ENCODE data around the gene SNRPF.

SNRPF gene

GRCh38 chr12:95859947-95860850 lies 1.4 kb downstream of the SNRPF start:
- no peak for DNase-seq

DNA sequence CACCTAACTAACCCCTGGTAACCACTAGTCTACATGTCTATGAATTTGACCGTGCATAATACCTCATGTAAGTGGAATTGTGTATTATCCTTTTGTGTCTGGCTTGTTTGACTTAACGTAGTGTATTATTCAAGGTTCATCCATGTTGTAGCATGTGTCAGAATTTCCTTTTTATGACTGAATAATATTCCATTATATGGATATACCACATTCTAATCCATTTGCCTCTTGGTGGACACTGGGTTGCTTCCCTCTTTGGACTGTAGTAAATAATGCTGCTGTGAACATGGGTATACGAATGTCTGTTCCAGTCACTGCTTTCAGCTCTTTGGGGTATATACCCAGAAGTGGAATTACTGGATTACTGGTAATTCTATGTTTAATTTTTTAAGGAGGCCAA lies 3.3 kb downstream of the SNRPF start:
- DNase-seq: no peak

DNA sequence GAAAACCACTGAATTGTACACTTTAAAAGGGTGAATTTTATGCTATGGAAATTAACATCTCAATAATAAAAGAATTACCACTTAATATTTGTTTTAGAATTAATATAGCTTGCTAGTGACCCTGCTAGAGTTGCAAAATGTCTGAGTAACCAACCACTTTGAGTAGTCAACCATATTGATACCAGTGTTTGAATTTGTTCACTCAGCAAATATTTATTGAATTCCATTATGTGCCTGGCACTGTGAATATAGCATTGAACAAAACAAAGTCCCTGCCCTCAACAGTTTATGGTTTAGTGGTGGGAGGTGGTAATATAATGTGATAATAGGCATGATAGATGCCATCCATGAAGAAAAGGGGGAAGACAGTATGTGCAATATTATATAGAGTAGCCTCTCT lies 4.6 kb downstream of the SNRPF start:
- no peak for DNase-seq

DNA sequence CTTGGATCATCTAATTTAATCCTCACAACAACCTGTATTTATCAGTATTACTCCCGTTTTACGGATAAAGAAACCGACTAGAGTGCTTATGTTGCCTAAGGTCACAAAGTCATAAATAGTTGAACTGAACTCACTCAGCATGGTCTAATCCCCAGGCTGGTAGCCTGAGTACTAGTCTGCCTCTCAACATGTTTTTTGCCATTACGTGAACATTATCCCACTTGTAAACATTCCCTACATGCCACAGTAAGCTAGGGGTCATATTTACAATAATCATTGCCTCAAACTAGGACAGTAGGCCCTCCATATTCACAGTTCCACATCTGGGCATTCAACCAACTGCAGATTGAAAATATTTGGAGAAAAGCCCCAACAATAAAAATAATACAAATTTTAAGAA lies 12.1 kb downstream of the SNRPF start:
- no peak for DNase-seq

DNA sequence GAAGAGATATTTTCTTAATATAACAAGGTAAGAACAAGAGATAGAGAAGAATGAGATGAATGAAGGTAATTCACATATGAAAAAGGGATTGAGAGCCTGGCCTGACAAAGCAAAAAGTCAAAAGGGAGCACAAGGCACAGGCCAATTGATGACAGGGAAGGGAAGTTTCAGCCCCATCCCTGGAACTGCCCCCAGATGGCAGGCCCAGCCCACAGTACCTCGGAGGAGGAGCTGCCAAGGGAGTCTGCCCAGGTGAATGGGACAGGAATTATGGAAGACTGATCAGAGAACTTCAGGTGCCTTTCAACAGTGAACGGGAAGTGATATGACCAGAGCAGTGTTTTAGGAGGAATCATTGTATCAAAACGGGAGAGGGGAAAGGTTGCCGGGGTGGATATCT lies 15.7 kb downstream of the SNRPF start:
- no peak for DNase-seq

DNA sequence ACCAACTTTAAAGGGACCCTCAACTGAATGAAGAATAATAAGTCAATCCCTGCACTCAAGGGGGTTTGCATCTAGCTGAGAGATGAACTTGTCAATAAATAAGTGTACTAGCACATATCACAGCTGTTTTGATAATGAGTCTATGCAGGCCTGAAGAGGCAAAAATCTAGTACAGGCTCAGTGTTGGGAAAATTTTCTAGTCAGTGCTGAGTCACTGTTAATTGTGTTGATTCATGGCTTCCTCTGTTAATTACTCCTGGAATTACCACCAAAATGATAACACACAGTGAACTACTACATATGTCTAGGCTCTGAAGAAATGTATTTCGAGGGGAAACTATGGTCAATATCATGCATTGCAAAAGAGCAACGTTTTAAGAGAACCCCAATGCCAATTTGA lies 18.9 kb downstream of the SNRPF start:
- DNase-seq: no peak

- no peak for DNase-seq
Observed at GRCh38 chr12:95880895-95881294, 22.1 kb downstream of the SNRPF start.

GRCh38 chr12:95881331-95881955 lies 22.7 kb downstream of the SNRPF start:
- no peak for DNase-seq

GRCh38 chr12:95882080-95882479 lies 23.3 kb downstream of the SNRPF start:
- no peak for DNase-seq

GRCh38 chr12:95882873-95883272 lies 24.1 kb downstream of the SNRPF start:
- DNase-seq: no peak

- no peak for DNase-seq
Observed at GRCh38 chr12:95884998-95885397, 26.2 kb downstream of the SNRPF start.

- no peak for DNase-seq
Observed at GRCh38 chr12:95887311-95887710, 28.6 kb downstream of the SNRPF start.

- DNase-seq: no peak
Observed at GRCh38 chr12:95890958-95891357, 32.2 kb downstream of the SNRPF start.

DNA sequence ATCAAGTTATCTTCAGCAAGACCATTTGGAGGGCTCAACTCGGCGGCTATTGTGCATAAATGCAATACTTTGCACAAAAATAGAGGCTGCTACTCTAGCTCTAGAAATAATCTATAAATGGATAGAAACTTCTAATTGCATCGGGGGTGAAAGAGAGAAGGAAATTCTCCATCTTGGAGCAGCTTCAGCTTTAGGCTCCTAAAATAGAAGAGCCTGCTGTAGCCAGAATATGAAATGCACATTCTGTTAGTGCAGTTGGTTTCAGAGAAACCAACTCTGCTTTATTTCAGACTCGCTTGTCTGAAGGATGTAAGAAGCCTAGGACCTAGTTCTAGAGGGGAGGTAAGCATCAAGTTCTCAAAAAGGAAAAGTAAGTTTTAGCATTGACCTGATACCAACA lies 38.1 kb downstream of the SNRPF start:
- no peak for DNase-seq

DNA sequence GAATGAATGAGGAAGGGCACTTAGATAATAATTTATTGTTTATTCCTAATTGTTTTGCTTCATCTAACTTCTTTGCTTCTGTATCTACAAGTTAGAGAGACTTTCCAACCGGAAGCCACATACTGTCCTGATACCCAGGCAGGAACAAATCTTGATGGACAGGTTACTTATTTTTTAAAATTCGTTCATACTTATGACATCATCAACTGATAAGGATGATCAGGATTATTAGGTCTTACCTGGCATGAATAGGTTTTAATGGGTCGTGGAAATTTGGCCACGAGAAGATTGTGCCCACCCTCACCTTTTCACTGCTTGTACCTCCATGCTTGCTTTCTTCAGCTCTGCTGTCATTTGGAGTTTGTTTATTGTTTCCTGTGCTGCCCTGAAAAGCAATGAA lies 39.3 kb downstream of the SNRPF start:
- no peak for DNase-seq

- no peak for DNase-seq
Observed at GRCh38 chr12:95908573-95908972, 49.8 kb downstream of the SNRPF start.

DNA sequence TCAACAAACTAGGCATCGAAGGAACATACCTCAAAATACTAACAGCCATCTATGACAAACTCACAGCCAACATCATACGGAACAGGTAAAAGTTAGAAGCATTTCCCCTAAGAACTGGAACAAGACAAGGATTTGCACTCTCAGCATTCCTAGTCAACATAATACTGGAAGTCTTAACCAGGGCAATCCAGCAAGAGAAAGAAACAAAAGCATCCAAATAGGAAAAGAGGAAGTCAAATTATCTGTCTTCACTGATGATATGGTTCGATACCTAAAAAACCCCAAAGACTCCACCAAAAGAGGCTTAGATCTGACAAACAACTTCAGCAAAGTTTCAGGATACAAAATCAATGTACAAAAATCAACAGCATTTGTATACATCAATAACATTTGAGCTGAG lies 51.1 kb downstream of the SNRPF start:
- no peak for DNase-seq

All from SIG-M5 (cell line).